Measurements from ENCODE around the gene CAMK2B.

DNA sequence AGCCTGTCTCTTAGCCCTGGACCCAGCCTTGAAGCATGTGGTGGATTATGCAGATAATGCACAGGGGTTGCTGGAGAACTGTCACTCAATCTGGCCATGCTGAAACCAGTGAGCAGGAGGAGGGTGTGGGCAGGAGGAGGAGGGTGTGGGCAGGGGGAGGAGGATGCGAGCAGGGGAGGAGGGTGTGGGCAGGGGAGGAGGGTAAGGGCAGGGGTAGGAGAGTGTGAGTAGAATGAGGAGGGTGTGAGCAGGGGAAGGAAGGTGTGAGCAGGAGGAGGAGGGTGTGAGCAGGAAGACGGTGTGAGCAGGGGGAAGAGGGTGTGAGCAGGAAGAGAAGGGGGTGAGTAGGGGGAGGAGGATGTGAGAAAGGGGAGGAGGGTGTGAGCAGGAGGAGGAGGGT is 18.8 kb downstream of the CAMK2B start:
- TF ChIP-seq, protein P1, sequence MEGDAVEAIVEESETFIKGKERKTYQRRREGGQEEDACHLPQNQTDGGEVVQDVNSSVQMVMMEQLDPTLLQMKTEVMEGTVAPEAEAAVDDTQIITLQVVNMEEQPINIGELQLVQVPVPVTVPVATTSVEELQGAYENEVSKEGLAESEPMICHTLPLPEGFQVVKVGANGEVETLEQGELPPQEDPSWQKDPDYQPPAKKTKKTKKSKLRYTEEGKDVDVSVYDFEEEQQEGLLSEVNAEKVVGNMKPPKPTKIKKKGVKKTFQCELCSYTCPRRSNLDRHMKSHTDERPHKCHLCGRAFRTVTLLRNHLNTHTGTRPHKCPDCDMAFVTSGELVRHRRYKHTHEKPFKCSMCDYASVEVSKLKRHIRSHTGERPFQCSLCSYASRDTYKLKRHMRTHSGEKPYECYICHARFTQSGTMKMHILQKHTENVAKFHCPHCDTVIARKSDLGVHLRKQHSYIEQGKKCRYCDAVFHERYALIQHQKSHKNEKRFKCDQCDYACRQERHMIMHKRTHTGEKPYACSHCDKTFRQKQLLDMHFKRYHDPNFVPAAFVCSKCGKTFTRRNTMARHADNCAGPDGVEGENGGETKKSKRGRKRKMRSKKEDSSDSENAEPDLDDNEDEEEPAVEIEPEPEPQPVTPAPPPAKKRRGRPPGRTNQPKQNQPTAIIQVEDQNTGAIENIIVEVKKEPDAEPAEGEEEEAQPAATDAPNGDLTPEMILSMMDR (IDR thresholded peaks at IDR 0.05; ENCODE audit: low read length): no peak
- TF ChIP-seq EZH2 (optimal IDR thresholded peaks at IDR 0.05; ENCODE audit: low read depth, low read length): no peak

Data from MM.1S (cell line).